ENCODE data around the gene TTC21B. TPM values are rescaled to one million over a fixed set of nuclear protein-coding genes. Genes with fewer than 3 reads are reported as not detected.

Gene TTC21B
- total and polyA plus RNA-seq, 10 donors, result 4.3 to 42.2 (median 24.5) TPM

DNA sequence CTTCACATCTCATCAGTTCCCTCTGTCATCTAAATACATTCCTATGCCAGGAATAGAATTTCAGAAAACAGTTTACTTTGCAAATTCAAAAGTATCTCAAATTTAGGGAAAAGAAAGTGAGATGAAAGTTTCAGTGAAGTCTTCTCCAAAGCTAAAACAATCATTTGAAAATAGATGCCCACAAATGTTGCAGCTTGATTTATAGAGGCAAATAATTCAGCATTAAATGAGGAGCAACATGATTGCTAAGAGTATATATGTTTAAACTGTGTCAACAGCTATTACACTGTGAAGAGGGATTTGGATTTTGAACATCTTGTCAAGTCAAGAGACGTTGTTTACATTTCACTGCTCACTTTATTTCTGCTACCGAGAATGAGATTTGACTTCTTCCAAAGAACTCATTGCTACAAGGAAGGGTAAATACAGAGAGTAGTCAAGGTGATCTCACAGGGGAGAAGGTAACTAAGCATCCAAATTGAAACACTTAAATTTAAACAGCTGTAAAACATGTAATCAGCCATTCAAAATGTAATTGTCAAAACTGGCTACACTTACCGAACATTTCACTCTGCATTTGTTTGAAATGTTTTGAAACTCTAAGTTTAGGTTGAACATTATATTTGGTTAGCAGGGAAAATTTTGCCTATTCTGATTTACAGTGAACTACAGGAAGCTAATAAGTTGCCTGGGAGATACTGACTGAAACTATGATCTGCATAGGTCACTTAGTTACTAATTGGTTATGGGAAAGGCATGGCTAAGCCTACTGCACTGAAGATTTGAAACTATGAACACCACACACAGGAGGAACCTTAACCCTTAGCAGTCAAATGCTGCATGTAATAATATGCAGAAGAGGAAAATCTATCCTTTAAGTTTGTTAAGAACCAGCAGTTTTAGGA is 126.3 kb downstream of the TTC21B start:
- Histone ChIP-seq H3K36me3 (no peaks in the 10 kb centered on the region), H3K4me3 (no peak overlapping the region), H3K9me3 (no peaks in the 10 kb centered on the region), H3K27me3 (replicated peaks in 1 of 7) (no peaks in the 10 kb centered on the region), H3K27ac (no peak overlapping the region), H3K4me1 (no peaks in the 10 kb centered on the region)
- no peak for TF ChIP-seq POLR2AphosphoS5 (IDR thresholded peaks at IDR 0.05)
- TF ChIP-seq, protein P1, sequence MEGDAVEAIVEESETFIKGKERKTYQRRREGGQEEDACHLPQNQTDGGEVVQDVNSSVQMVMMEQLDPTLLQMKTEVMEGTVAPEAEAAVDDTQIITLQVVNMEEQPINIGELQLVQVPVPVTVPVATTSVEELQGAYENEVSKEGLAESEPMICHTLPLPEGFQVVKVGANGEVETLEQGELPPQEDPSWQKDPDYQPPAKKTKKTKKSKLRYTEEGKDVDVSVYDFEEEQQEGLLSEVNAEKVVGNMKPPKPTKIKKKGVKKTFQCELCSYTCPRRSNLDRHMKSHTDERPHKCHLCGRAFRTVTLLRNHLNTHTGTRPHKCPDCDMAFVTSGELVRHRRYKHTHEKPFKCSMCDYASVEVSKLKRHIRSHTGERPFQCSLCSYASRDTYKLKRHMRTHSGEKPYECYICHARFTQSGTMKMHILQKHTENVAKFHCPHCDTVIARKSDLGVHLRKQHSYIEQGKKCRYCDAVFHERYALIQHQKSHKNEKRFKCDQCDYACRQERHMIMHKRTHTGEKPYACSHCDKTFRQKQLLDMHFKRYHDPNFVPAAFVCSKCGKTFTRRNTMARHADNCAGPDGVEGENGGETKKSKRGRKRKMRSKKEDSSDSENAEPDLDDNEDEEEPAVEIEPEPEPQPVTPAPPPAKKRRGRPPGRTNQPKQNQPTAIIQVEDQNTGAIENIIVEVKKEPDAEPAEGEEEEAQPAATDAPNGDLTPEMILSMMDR (IDR thresholded peaks at IDR 0.05 in 8 of 11, conservative IDR thresholded peaks at IDR 0.05 in 3 of 11), result no peak
- no peak for TF ChIP-seq POLR2A (IDR thresholded peaks at IDR 0.05)
- 88 to 94% (median 91%) methylated on average over 3 of the region's 3 CpGs for WGBS, 5 donors
- no peak for DNase-seq
- intact Hi-C loops (cut with DNase I; ENCODE audit: low total_unique reads), result no loop called here

- no peak overlapping the region for H3K4me3 ChIP-seq
- no peak for DNase-seq
- no peaks in the 10 kb centered on the region for H3K27me3 ChIP-seq (replicated peaks in 1 of 7)
- TF ChIP-seq, protein P1 (IDR thresholded peaks at IDR 0.05 in 8 of 11, conservative IDR thresholded peaks at IDR 0.05 in 3 of 11), result no peak
- TF ChIP-seq POLR2A (IDR thresholded peaks at IDR 0.05) (no peak), POLR2AphosphoS5 (IDR thresholded peaks at IDR 0.05) (no peak)
- no peaks in the 10 kb centered on the region for H3K9me3 ChIP-seq
- WGBS, 5 donors, result 42 to 59% (median 56%) methylated on average over 2 of the region's 2 CpGs
- no peak overlapping the region for H3K27ac ChIP-seq
- intact Hi-C loops (cut with DNase I; ENCODE audit: low total_unique reads), result no loop called here
- peaks cover 0 to 7% (median 0%) of the 10 kb centered on the region in 6 donors for H3K4me1 ChIP-seq
- H3K36me3 ChIP-seq, result no peaks in the 10 kb centered on the region
These were observed 128.5 kb downstream of the TTC21B start for GRCh38 chr2:165825041-165825440.

Other genes with a start within 250 kb of the TTC21B start
- 10 to 100 TPM; 25.1 to 58.1 (median 35.4) TPM for gene GALNT3, start 159.5 kb downstream of the TTC21B start, total RNA-seq
- 1 to 10 TPM; 5.6 to 8.2 (median 7.8) TPM for gene GALNT3, start 159.5 kb downstream of the TTC21B start, polyA plus RNA-seq
- not detected for gene SCN1A, start 174.2 kb upstream of the TTC21B start, total RNA-seq
- gene SCN1A, start 174.2 kb upstream of the TTC21B start, polyA plus RNA-seq, result under 1 TPM in 1 of 3 donors, not detected in 2; under 0.01 TPM

Measured in spleen (tissue), 11 donors.